Hepatocyte (in vitro differentiated cells): ENCODE data around the gene CTXND1.

Experiments used
- EZH2 ChIP-seq: fragments of 200-600 bp; sonication (generic); IDR thresholded peaks from 2 replicates; pipeline ENCODE4 v1.6.1; 2016; ENCODE audit warnings: antibody characterized with exemption, mild to moderate bottlenecking, borderline replicate concordance
- TF ChIP-seq, protein P1 (sequence below): fragments of 200-600 bp; sonication (generic); IDR thresholded peaks from 2 replicates; pipeline ENCODE4 v1.5.1; 2016; ENCODE audit warnings: antibody characterized with exemption, mild to moderate bottlenecking; ENCODE audit not compliant: poor library complexity

DNA sequence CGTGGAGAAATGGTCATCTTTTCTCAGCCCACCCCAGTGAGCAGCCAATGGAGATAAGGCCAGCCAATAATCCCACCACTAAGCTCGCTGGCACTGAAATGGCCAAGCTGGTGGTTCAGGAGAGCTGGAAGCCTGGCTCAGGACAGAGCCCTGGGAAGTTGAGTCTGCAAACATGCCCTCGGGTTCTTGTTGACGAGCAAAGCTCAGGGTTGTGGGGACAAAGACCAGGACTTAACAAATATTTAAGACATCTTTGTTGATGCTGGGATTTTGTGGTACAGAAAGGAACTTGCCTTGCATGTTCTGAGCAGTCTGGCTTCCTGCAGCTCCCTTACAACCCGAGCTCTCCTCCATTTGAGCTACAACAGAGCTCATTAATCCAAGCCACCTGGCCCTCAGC lies 94.8 kb downstream of the CTXND1 start:
- TF ChIP-seq, protein P1, sequence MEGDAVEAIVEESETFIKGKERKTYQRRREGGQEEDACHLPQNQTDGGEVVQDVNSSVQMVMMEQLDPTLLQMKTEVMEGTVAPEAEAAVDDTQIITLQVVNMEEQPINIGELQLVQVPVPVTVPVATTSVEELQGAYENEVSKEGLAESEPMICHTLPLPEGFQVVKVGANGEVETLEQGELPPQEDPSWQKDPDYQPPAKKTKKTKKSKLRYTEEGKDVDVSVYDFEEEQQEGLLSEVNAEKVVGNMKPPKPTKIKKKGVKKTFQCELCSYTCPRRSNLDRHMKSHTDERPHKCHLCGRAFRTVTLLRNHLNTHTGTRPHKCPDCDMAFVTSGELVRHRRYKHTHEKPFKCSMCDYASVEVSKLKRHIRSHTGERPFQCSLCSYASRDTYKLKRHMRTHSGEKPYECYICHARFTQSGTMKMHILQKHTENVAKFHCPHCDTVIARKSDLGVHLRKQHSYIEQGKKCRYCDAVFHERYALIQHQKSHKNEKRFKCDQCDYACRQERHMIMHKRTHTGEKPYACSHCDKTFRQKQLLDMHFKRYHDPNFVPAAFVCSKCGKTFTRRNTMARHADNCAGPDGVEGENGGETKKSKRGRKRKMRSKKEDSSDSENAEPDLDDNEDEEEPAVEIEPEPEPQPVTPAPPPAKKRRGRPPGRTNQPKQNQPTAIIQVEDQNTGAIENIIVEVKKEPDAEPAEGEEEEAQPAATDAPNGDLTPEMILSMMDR: no peak
- TF ChIP-seq EZH2: no peak
